MCF 10A (cell line): ENCODE data around the gene SHISA6. TPM values are rescaled to one million over a fixed set of nuclear protein-coding genes. Genes with fewer than 3 reads are reported as not detected.

Source experiments
- BruUV-seq: library from RNA; stranded (reverse); fragments of 400-500 nt; replicated peaks from 2 replicates; lab custom pipeline; 2021; lab: Mats Ljungman, UMichigan
- CTCF ChIA-PET: fragments of 300-600 bp; sonication (Branson Sonifier 250); formaldehyde crosslinking; extraction: SDS; loops from one replicate; lab custom pipeline; 2021; ENCODE audit warnings: antibody characterized with exemption, inconsistent platforms; lab: Yijun Ruan, JAX
- POLR2A ChIA-PET: fragments of 300-600, 350-650 bp; sonication (Branson Sonifier 250); formaldehyde crosslinking; extraction: SDS; loops from one replicate; lab custom pipeline; 2020; ENCODE audit warnings: antibody characterized with exemption, inconsistent platforms; lab: Yijun Ruan, JAX
- DNase-seq: peaks from one replicate; pipeline ENCODE4 v3.0.0-alpha.2; 2018; ENCODE audit not compliant: unreplicated experiment
- H3K27ac Mint-ChIP-seq: one replicate; pipeline ENCODE4 v1.8.0; 2022; ENCODE audit warnings: mild to moderate bottlenecking, low read depth, mixed read lengths; ENCODE audit not compliant: unreplicated experiment
- H3K27me3 Mint-ChIP-seq: one replicate; pipeline ENCODE4 v1.8.0; 2022; ENCODE audit warnings: mixed read lengths; ENCODE audit not compliant: insufficient read depth, unreplicated experiment
- H3K36me3 Mint-ChIP-seq: one replicate; pipeline ENCODE4 v1.8.0; 2022; ENCODE audit warnings: mild to moderate bottlenecking, moderate library complexity, mixed read lengths; ENCODE audit not compliant: insufficient read depth, unreplicated experiment
- H3K4me1 Mint-ChIP-seq: one replicate; pipeline ENCODE4 v1.8.0; 2022; ENCODE audit warnings: mixed read lengths; ENCODE audit not compliant: insufficient read depth, unreplicated experiment
- H3K4me3 Mint-ChIP-seq: one replicate; pipeline ENCODE4 v1.8.0; 2022; ENCODE audit warnings: mild to moderate bottlenecking, moderate library complexity, mixed read lengths; ENCODE audit not compliant: unreplicated experiment
- H3K9me3 Mint-ChIP-seq: one replicate; pipeline ENCODE4 v1.8.0; 2022; ENCODE audit warnings: mixed read lengths; ENCODE audit not compliant: unreplicated experiment
- intact Hi-C: fragments of 100-400 bp; cut with micrococcal nuclease; formaldehyde crosslinking; loops from 2 replicates; pipeline ENCODE4 v1.14.1; 2022
- total RNA-seq: library from RNA; stranded (reverse); gene quantifications from 2 replicates; pipeline ENCODE4 v1.2.3, GENCODE V29; 2022
- TF ChIP-seq, protein P1 (sequence below): fragments of 200-600 bp; IDR thresholded peaks from one replicate; pipeline ENCODE4 v1.8.0; 2022; ENCODE audit warnings: antibody characterized with exemption, mild to moderate bottlenecking; ENCODE audit not compliant: unreplicated experiment

Gene SHISA6
- total RNA-seq, 1 experiment from 2014 or later, result not detected

DNA sequence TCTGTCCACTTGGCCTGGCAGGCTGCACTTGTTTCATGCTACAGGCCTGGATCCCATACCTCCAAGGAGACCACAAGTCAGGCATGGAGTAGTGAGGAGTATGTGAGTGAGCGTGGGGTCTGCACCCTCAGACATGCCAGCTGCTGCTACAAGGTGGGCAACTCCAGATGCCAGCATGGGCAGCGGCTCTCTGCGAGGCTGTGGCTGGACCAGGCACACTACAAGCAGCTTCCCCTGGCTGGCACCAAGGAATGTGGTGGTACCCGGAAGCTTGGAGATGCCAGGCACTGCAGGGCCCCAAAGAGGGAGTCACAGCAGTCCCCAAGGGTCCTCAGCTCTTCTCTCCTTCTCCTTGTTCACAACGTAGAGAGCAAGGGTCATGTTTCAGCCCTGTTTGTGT is 341.2 kb downstream of the SHISA6 start:
- peaks cover 5% of the 10 kb centered on the region for H3K9me3 Mint-ChIP-seq
- intact Hi-C loops, result no loop called here
- no peak overlapping the region for H3K27ac Mint-ChIP-seq
- DNase-seq, result no peak
- no peaks in the 10 kb centered on the region for H3K36me3 Mint-ChIP-seq
- no peaks in the 10 kb centered on the region for H3K4me1 Mint-ChIP-seq
- H3K4me3 Mint-ChIP-seq, result no peak overlapping the region
- ChIA-PET CTCF (interaction anchor here (0.6 to 1.1 kb wide), 2 partner anchors 11 to 62 kb away, joined by 3 read pairs; no protein-coding TSS in a partner anchor), POLR2A (no interaction called here)
- TF ChIP-seq, protein P1, sequence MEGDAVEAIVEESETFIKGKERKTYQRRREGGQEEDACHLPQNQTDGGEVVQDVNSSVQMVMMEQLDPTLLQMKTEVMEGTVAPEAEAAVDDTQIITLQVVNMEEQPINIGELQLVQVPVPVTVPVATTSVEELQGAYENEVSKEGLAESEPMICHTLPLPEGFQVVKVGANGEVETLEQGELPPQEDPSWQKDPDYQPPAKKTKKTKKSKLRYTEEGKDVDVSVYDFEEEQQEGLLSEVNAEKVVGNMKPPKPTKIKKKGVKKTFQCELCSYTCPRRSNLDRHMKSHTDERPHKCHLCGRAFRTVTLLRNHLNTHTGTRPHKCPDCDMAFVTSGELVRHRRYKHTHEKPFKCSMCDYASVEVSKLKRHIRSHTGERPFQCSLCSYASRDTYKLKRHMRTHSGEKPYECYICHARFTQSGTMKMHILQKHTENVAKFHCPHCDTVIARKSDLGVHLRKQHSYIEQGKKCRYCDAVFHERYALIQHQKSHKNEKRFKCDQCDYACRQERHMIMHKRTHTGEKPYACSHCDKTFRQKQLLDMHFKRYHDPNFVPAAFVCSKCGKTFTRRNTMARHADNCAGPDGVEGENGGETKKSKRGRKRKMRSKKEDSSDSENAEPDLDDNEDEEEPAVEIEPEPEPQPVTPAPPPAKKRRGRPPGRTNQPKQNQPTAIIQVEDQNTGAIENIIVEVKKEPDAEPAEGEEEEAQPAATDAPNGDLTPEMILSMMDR, result no peak
- no TSS peak for BruUV-seq
- H3K27me3 Mint-ChIP-seq, result no peaks in the 10 kb centered on the region

GRCh38 chr17:11583306-11583992 is 342.4 kb downstream of the SHISA6 start:
- intact Hi-C loops, result no loop called here
- TF ChIP-seq, protein P1, result no peak
- no peaks in the 10 kb centered on the region for H3K27me3 Mint-ChIP-seq
- BruUV-seq, result no TSS peak
- H3K4me3 Mint-ChIP-seq, result no peak overlapping the region
- peaks cover 5% of the 10 kb centered on the region for H3K9me3 Mint-ChIP-seq
- ChIA-PET POLR2A (no interaction called here), CTCF (interaction anchor here (1.1 kb wide), 1 partner anchor 61 kb away, joined by 3 read pairs; no protein-coding TSS in a partner anchor)
- H3K4me1 Mint-ChIP-seq, result no peaks in the 10 kb centered on the region
- H3K27ac Mint-ChIP-seq, result no peak overlapping the region
- H3K36me3 Mint-ChIP-seq, result no peaks in the 10 kb centered on the region
- no peak for DNase-seq

- H3K9me3 Mint-ChIP-seq, result no peaks in the 10 kb centered on the region
- intact Hi-C loops, result no loop called here
- TF ChIP-seq, protein P1, result no peak
- no peak overlapping the region for H3K4me3 Mint-ChIP-seq
- peaks cover 5% of the 10 kb centered on the region for H3K27me3 Mint-ChIP-seq
- DNase-seq, result no peak
- no peaks in the 10 kb centered on the region for H3K36me3 Mint-ChIP-seq
- H3K27ac Mint-ChIP-seq, result no peak overlapping the region
- ChIA-PET POLR2A (no interaction called here), CTCF (no interaction called here)
- H3K4me1 Mint-ChIP-seq, result no peaks in the 10 kb centered on the region
- BruUV-seq, result no TSS peak
Measured at GRCh38 chr17:11589716-11590115, 348.7 kb downstream of the SHISA6 start.

GRCh38 chr17:11598274-11599221 is 357.5 kb downstream of the SHISA6 start, which contains the start of gene DNAH9:
Gene DNAH9, plus strand, starts transcription at chr17:11598470. Its CDS starts 29 bp downstream, at chr17:11598499.
- H3K4me3 Mint-ChIP-seq, result no peak within 1 kb of the TSS
- CTCF ChIA-PET, result no interaction called here
- TF ChIP-seq, protein P1, result no peak

More at GRCh38 chr17:11598274-11599221, 357.5 kb downstream of the SHISA6 start, which contains the start of gene DNAH9:
- Mint-ChIP-seq H3K27me3 (peaks cover 8% of the 10 kb centered on the region), H3K36me3 (no peaks in the 10 kb centered on the region), H3K4me1 (no peaks in the 10 kb centered on the region), H3K9me3 (no peaks in the 10 kb centered on the region), H3K27ac (no peak within 1 kb of the TSS)
- intact Hi-C loops, result no loop called here
- POLR2A ChIA-PET, result no interaction called here
- BruUV-seq, result no TSS peak
- DNase-seq, result no peak
